IMR-90 (cell line): ENCODE results near the gene FLVCR2. TPM values are rescaled to one million over a fixed set of nuclear protein-coding genes. Genes with fewer than 3 reads are reported as not detected.

Experiments used
- ATAC-seq: fragments of 200-7000 bp; cut with Tn5 transposase; 2 replicates; pipeline ENCODE4 v1.9.1; 2020; ENCODE audit warnings: low read depth, mild to moderate bottlenecking, moderate library complexity
- BruUV-seq: library from RNA; stranded (reverse); fragments of 400-500 nt; replicated peaks from 2 replicates; lab custom pipeline; 2021; lab: Mats Ljungman, UMichigan
- CTCF ChIA-PET: fragments of 300-600 bp; formaldehyde crosslinking; extraction: SDS; loops from one replicate; lab custom pipeline; 2021; ENCODE audit warnings: antibody characterized with exemption; lab: Yijun Ruan, JAX
- POLR2A ChIA-PET: fragments of 300-600 bp; sonication (Branson Sonifier 250); formaldehyde crosslinking; loops from one replicate; lab custom pipeline; 2022; ENCODE audit warnings: antibody characterized with exemption; ENCODE audit not compliant: unreplicated experiment; lab: Charles Lee
- DNase-seq: peaks from one replicate; pipeline ENCODE4 v3.0.0; 2013
- H2AFZ ChIP-seq: replicated peaks from 2 replicates; pipeline ENCODE3; 2013; ENCODE audit warnings: low read length, mild to moderate bottlenecking; ENCODE audit not compliant: poor library complexity
- H2AK5ac ChIP-seq: 2 replicates; pipeline ENCODE4 v1.6.1; 2013; ENCODE audit warnings: low read depth, low read length, inconsistent platforms
- H2AK9ac ChIP-seq: replicated peaks from 2 replicates; pipeline ENCODE3; 2013; ENCODE audit warnings: mild to moderate bottlenecking, low read depth, low read length, moderate library complexity; ENCODE audit not compliant: poor library complexity
- H2BK120ac ChIP-seq: 2 replicates; pipeline ENCODE4 v1.6.1; 2013; ENCODE audit warnings: low read depth, low read length, inconsistent platforms
- H2BK15ac ChIP-seq: 3 replicates; pipeline ENCODE4 v1.6.1; 2013; ENCODE audit warnings: low read depth, low read length, inconsistent platforms
- H2BK20ac ChIP-seq: 2 replicates; pipeline ENCODE4 v1.6.1; 2013; ENCODE audit warnings: low read depth, mild to moderate bottlenecking, inconsistent platforms, low read length, moderate library complexity
- H2BK5ac ChIP-seq: 2 replicates; pipeline ENCODE4 v1.6.1; 2013; ENCODE audit warnings: mild to moderate bottlenecking, low read depth, low read length, inconsistent platforms; ENCODE audit not compliant: poor library complexity, severe bottlenecking
- H3K14ac ChIP-seq: replicated peaks from 2 replicates; pipeline ENCODE4 v1.6.1; 2013; ENCODE audit warnings: low read depth, low read length, inconsistent platforms
- H3K18ac ChIP-seq: 2 replicates; pipeline ENCODE4 v1.6.1; 2013; ENCODE audit warnings: low read depth, low read length, control low read depth
- H3K23ac ChIP-seq: 2 replicates; pipeline ENCODE4 v1.6.1; 2013; ENCODE audit warnings: low read depth, low read length, inconsistent platforms
- H3K27ac ChIP-seq: 2 replicates; pipeline ENCODE4 v1.5.1; 2013; ENCODE audit warnings: mild to moderate bottlenecking, control low read depth, low read length; ENCODE audit not compliant: insufficient read depth
- H3K27me3 ChIP-seq: 2 replicates; pipeline ENCODE4 v1.6.1; 2013; ENCODE audit warnings: low read length; ENCODE audit not compliant: control insufficient read depth, insufficient read depth
- H3K36me3 ChIP-seq: 2 replicates; pipeline ENCODE4 v1.6.1; 2013; ENCODE audit warnings: low read length, mixed read lengths; ENCODE audit not compliant: control insufficient read depth, insufficient read depth
- H3K4ac ChIP-seq: 2 replicates; pipeline ENCODE4 v1.6.1; 2013; ENCODE audit warnings: low read depth, low read length, inconsistent platforms
- H3K4me1 ChIP-seq: 2 replicates; pipeline ENCODE4 v1.6.1; 2013; ENCODE audit warnings: low read length, mixed read lengths; ENCODE audit not compliant: control insufficient read depth, insufficient read depth
- H3K4me2 ChIP-seq: 2 replicates; pipeline ENCODE4 v1.6.1; 2013; ENCODE audit warnings: low read depth, mild to moderate bottlenecking, control low read depth, low read length, moderate library complexity
- H3K4me3 ChIP-seq: 2 replicates; pipeline ENCODE4 v1.5.1; 2013; ENCODE audit warnings: low read depth, mild to moderate bottlenecking, control low read depth, low read length, moderate library complexity; ENCODE audit not compliant: insufficient read depth
- H3K56ac ChIP-seq: 2 replicates; pipeline ENCODE4 v1.6.1; 2013; ENCODE audit warnings: low read length, inconsistent platforms; ENCODE audit not compliant: insufficient read depth; ENCODE audit errors: extremely low read depth
- H3K79me1 ChIP-seq, 2 experiments: 2 replicates each; pipeline ENCODE4 v1.6.1; 2013; ENCODE audit warnings: low read length in 2 of 2, inconsistent platforms in 1 of 2, low read depth in 1 of 2
- H3K9ac ChIP-seq: 2 replicates; pipeline ENCODE4 v1.6.1; 2013; ENCODE audit warnings: low read depth, low read length, control low read depth
- H3K9me1 ChIP-seq: 2 replicates; pipeline ENCODE4 v1.6.1; 2013; ENCODE audit warnings: low read length, inconsistent platforms; ENCODE audit not compliant: insufficient read depth
- H3K9me3 ChIP-seq: 2 replicates; pipeline ENCODE4 v1.6.1; 2013; ENCODE audit warnings: low read length; ENCODE audit not compliant: control insufficient read depth, insufficient read depth
- H4K20me1 ChIP-seq: 2 replicates; pipeline ENCODE4 v1.6.1; 2013; ENCODE audit warnings: low read length, inconsistent platforms; ENCODE audit not compliant: insufficient read depth
- H4K5ac ChIP-seq: 2 replicates; pipeline ENCODE4 v1.6.1; 2013; ENCODE audit warnings: mild to moderate bottlenecking, low read depth, low read length, control low read depth
- H4K8ac ChIP-seq, 2 experiments: 2 replicates each; pipeline ENCODE4 v1.6.1; 2013; ENCODE audit warnings: low read depth in 2 of 2, low read length in 2 of 2, control low read depth in 1 of 2, inconsistent platforms in 1 of 2
- H4K91ac ChIP-seq: 2 replicates; pipeline ENCODE4 v1.6.1; 2013; ENCODE audit warnings: low read depth, low read length, inconsistent platforms; ENCODE audit not compliant: insufficient read depth
- BHLHE40 ChIP-seq: fragments of 150-350 bp; IDR thresholded peaks from 2 replicates; pipeline ENCODE4 v1.6.1; 2016; ENCODE audit warnings: mild to moderate bottlenecking, low read depth, low read length
- CEBPB ChIP-seq: IDR thresholded peaks from 2 replicates; pipeline ENCODE4 v1.6.1; 2012; ENCODE audit warnings: low read depth, low read length, improper control_type of control experiment
- CHD1 ChIP-seq: IDR thresholded peaks from 2 replicates; pipeline ENCODE4 v1.6.1; 2012; ENCODE audit warnings: low read depth, low read length, improper control_type of control experiment
- FOS ChIP-seq: fragments of 150-350 bp; IDR thresholded peaks from 2 replicates; pipeline ENCODE4 v1.6.1; 2016; ENCODE audit warnings: low read depth, low read length
- MAFK ChIP-seq: IDR thresholded peaks from 2 replicates; pipeline ENCODE4 v1.6.1; 2012; ENCODE audit warnings: low read depth, low read length, improper control_type of control experiment
- MAZ ChIP-seq: IDR thresholded peaks from 2 replicates; pipeline ENCODE4 v1.6.1; 2012; ENCODE audit warnings: low read depth, mild to moderate bottlenecking, low read length, improper control_type of control experiment, moderate library complexity, borderline replicate concordance
- MXI1 ChIP-seq: IDR thresholded peaks from 2 replicates; pipeline ENCODE4 v1.6.1; 2012; ENCODE audit warnings: low read depth, mild to moderate bottlenecking, low read length, moderate library complexity, borderline replicate concordance
- NFE2L2 ChIP-seq: fragments of 150-350 bp; IDR thresholded peaks from 2 replicates; pipeline ENCODE4 v1.6.1; 2016; ENCODE audit warnings: low read depth, mild to moderate bottlenecking, low read length
- POLR2A ChIP-seq: IDR thresholded peaks from 2 replicates; pipeline ENCODE4 v1.6.1; 2012; ENCODE audit warnings: mild to moderate bottlenecking, low read depth, low read length
- RAD21 ChIP-seq: IDR thresholded peaks from 2 replicates; pipeline ENCODE4 v1.6.1; 2012; ENCODE audit warnings: low read length, improper control_type of control experiment
- RCOR1 ChIP-seq: IDR thresholded peaks from 2 replicates; pipeline ENCODE4 v1.6.1; 2012; ENCODE audit warnings: mild to moderate bottlenecking, low read length, improper control_type of control experiment; ENCODE audit not compliant: insufficient replicate concordance
- RFX5 ChIP-seq: IDR thresholded peaks from 2 replicates; pipeline ENCODE4 v1.8.0; 2012; ENCODE audit warnings: low read depth, mild to moderate bottlenecking, low read length, moderate library complexity
- SMC3 ChIP-seq: fragments of 150-350 bp; IDR thresholded peaks from 2 replicates; pipeline ENCODE4 v1.6.1; 2016; ENCODE audit warnings: low read depth, mild to moderate bottlenecking, antibody characterized with exemption, low read length, moderate library complexity
- WGBS, 2 experiments: methylation state at CpG; one replicate each; pipeline versions ENCODE4 v1.1.5 to v1.1.7; 2013; ENCODE audit warnings: missing lambda C conversion rate in 2 of 2; ENCODE audit not compliant: insufficient read length in 1 of 2; ENCODE audit errors: extremely low coverage in 2 of 2; 5-methylcytosine and 5-hydroxymethylcytosine counted together
- dilution Hi-C: fragments of 300-500 bp; cut with HindIII; formaldehyde crosslinking; loops from one replicate; pipeline ENCODE4 v1.14.3; 2018; ENCODE audit warnings: low sequenced_read_pairs; ENCODE audit not compliant: unreplicated experiment
- in situ Hi-C: fragments of 300-500 bp; cut with MboI; formaldehyde crosslinking; loops from 3 replicates; pipeline ENCODE4 v1.14.3; 2019; ENCODE audit warnings: low sequenced_read_pairs, inconsistent platforms, mixed read lengths
- intact Hi-C: fragments of 100-400 bp; cut with micrococcal nuclease; formaldehyde crosslinking; loops from 2 replicates; pipeline ENCODE4 v1.10.0; 2022
- polyA plus RNA-seq, 3 experiments: library from polyadenylated mRNA; depleted of rRNA; stranded (reverse); fragments of >200 nt; gene quantifications; 2 replicates each; pipeline ENCODE4 v1.2.3, GENCODE V29; 2012; ENCODE audit warnings: low replicate concordance in 1 of 3
- total RNA-seq: library from RNA; depleted of rRNA; stranded (reverse); fragments of >200 nt; gene quantifications from 2 replicates; pipeline ENCODE4 v1.2.3, GENCODE V29; 2012
- TF ChIP-seq, protein P1 (sequence below): fragments of 150-350 bp; IDR thresholded peaks from 2 replicates; pipeline ENCODE4 v1.6.1; 2016; ENCODE audit warnings: low read depth, mild to moderate bottlenecking, low read length, moderate library complexity, borderline replicate concordance
- TF ChIP-seq, protein P2 (sequence below): conservative IDR thresholded peaks from 2 replicates; pipeline ENCODE4 v1.5.1; 2012; ENCODE audit warnings: mild to moderate bottlenecking, low read depth, low read length, improper control_type of control experiment
- TF ChIP-seq, protein P3 (sequence below): fragments of 150-350 bp; IDR thresholded peaks from 2 replicates; pipeline ENCODE4 v1.6.1; 2017; ENCODE audit warnings: mild to moderate bottlenecking, antibody characterized with exemption, low read length, low read depth

The FLVCR2 gene
- total and polyA plus RNA-seq, 2 of the 4 experiments (the other 2 are of a cell fraction) = 0.94 to 1.4 TPM

- in situ Hi-C loops (no loop called here), dilution Hi-C loops (no loop called here), intact Hi-C loops (loop anchor here (5.0 kb wide), 1 partner anchor 38 kb away; no protein-coding TSS in a partner anchor)
- no peak overlapping the region for H3K9ac ChIP-seq
- no peak overlapping the region for H4K5ac ChIP-seq
- ChIA-PET POLR2A (no interaction called here), CTCF (interaction anchor here (0.8 to 1.1 kb wide), 2 partner anchors 17 to 40 kb away, joined by 3 to 4 read pairs; no protein-coding TSS in a partner anchor)
- no peak overlapping the region for H2BK15ac ChIP-seq
- no peak overlapping the region for H4K91ac ChIP-seq
- no peak overlapping the region for H3K56ac ChIP-seq
- H4K20me1 ChIP-seq = no peaks in the 10 kb centered on the region
- no peak overlapping the region for H3K27ac ChIP-seq
- DNase-seq (no peak), ATAC-seq (no peak)
- H3K18ac ChIP-seq = no peak overlapping the region
- no peaks in the 10 kb centered on the region for H3K9me3 ChIP-seq
- no peak overlapping the region for H3K4me2 ChIP-seq
- H3K36me3 ChIP-seq = no peaks in the 10 kb centered on the region
- no peak overlapping the region for H3K23ac ChIP-seq
- H3K4me1 ChIP-seq = peaks cover 2% of the 10 kb centered on the region; the same call in 1 of the 2 replicates
- H2AK9ac ChIP-seq = no peak overlapping the region
- no peak overlapping the region for H2BK5ac ChIP-seq
- no peaks in the 10 kb centered on the region for H3K79me1 ChIP-seq
- no peak overlapping the region for H2BK120ac ChIP-seq
- H3K9me1 ChIP-seq = 0 out of 2 replicates have a peak, but pooled peaks cover 6% of the 10 kb centered on the region
- H3K4me3 ChIP-seq = no peak overlapping the region
- no TSS peak for BruUV-seq
- H2AK5ac ChIP-seq = no peak overlapping the region
- TF ChIP-seq RCOR1 (no peak), MAFK (no peak), FOS (no peak), RFX5 (no peak), MXI1 (no peak), NFE2L2 (no peak), CHD1 (no peak), MAZ (no peak), SMC3 (no peak), POLR2A (no peak), CEBPB (no peak), BHLHE40 (no peak), RAD21 (no peak)
- TF ChIP-seq, protein P1, sequence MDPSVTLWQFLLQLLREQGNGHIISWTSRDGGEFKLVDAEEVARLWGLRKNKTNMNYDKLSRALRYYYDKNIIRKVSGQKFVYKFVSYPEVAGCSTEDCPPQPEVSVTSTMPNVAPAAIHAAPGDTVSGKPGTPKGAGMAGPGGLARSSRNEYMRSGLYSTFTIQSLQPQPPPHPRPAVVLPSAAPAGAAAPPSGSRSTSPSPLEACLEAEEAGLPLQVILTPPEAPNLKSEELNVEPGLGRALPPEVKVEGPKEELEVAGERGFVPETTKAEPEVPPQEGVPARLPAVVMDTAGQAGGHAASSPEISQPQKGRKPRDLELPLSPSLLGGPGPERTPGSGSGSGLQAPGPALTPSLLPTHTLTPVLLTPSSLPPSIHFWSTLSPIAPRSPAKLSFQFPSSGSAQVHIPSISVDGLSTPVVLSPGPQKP = no peak
- TF ChIP-seq, protein P2, sequence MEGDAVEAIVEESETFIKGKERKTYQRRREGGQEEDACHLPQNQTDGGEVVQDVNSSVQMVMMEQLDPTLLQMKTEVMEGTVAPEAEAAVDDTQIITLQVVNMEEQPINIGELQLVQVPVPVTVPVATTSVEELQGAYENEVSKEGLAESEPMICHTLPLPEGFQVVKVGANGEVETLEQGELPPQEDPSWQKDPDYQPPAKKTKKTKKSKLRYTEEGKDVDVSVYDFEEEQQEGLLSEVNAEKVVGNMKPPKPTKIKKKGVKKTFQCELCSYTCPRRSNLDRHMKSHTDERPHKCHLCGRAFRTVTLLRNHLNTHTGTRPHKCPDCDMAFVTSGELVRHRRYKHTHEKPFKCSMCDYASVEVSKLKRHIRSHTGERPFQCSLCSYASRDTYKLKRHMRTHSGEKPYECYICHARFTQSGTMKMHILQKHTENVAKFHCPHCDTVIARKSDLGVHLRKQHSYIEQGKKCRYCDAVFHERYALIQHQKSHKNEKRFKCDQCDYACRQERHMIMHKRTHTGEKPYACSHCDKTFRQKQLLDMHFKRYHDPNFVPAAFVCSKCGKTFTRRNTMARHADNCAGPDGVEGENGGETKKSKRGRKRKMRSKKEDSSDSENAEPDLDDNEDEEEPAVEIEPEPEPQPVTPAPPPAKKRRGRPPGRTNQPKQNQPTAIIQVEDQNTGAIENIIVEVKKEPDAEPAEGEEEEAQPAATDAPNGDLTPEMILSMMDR = no peak
- TF ChIP-seq, protein P3, sequence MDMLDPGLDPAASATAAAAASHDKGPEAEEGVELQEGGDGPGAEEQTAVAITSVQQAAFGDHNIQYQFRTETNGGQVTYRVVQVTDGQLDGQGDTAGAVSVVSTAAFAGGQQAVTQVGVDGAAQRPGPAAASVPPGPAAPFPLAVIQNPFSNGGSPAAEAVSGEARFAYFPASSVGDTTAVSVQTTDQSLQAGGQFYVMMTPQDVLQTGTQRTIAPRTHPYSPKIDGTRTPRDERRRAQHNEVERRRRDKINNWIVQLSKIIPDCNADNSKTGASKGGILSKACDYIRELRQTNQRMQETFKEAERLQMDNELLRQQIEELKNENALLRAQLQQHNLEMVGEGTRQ = no peak
- H3K27me3 ChIP-seq = peaks cover 7% of the 10 kb centered on the region
- WGBS, 2 experiments = no CpG with 5 or more reads among the region's 5 CpGs
- H4K8ac ChIP-seq = no peak overlapping the region
- no peak overlapping the region for H2BK20ac ChIP-seq
- H3K14ac ChIP-seq = no peak overlapping the region
- H2AFZ ChIP-seq = no peak overlapping the region
- no peak overlapping the region for H3K4ac ChIP-seq
Observed at GRCh38 chr14:75634848-75635247, 56.4 kb downstream of the FLVCR2 start.
